GM12878 (cell line): Measurements from ENCODE around the gene TCF7. TPM values are rescaled to one million over a fixed set of nuclear protein-coding genes. Genes with fewer than 3 reads are reported as not detected.
A peak's percentile ranks its signal among the peaks of the same experiment; 100 is the strongest.

ENCODE experiments used
- ATAC-seq: fragments of 200-7000 bp; cut with Tn5 transposase; 3 replicates; pipeline ENCODE4 v1.9.1; 2020; ENCODE audit warnings: mild to moderate bottlenecking, moderate library complexity
- BruUV-seq: library from RNA; stranded (reverse); fragments of 400-500 nt; replicated peaks from 2 replicates; lab custom pipeline; 2021; lab: Mats Ljungman, UMichigan
- CTCF ChIA-PET: fragments of 300-600 bp; sonication (Branson Sonifier 250); formaldehyde crosslinking; extraction: SDS; loops from one replicate; lab custom pipeline; 2021; ENCODE audit warnings: inconsistent platforms; lab: Yijun Ruan, JAX
- POLR2A ChIA-PET: fragments of 350-600 bp; formaldehyde crosslinking; extraction: SDS; loops from one replicate; lab custom pipeline; 2021; ENCODE audit warnings: inconsistent platforms; lab: Charles Lee
- RAD21 ChIA-PET: fragments of 300-600 bp; sonication (Branson Sonifier 250); formaldehyde crosslinking; loops from one replicate; lab custom pipeline; 2023; ENCODE audit warnings: antibody characterized with exemption; ENCODE audit not compliant: unreplicated experiment; lab: Charles Lee
- SMC1A ChIA-PET: fragments of 300-600 bp; sonication (Branson Sonifier 250); formaldehyde crosslinking; loops from one replicate; lab custom pipeline; 2023; ENCODE audit not compliant: unreplicated experiment, uncharacterized antibody; lab: Charles Lee
- DNase-seq: peaks from one replicate; pipeline ENCODE4 v3.0.0-alpha.2; 2011; ENCODE audit warnings: low read depth, low spot score
- FAIRE-seq: peaks from 3 replicates; lab custom pipeline; 2011; peaks lifted over from hg19 to GRCh38; lab: Jason Lieb, UNC
- H2AFZ ChIP-seq: 2 replicates; pipeline ENCODE4 v1.6.0; 2011; ENCODE audit warnings: low read depth, low read length, control low read depth; ENCODE audit not compliant: control insufficient read depth
- H3K27ac ChIP-seq: 2 replicates; pipeline ENCODE4 v1.5.1; 2011; ENCODE audit warnings: control low read depth; ENCODE audit not compliant: control insufficient read depth, insufficient read depth
- H3K27me3 ChIP-seq, 2 experiments: replicated peaks in 1 of 2; 2 replicates each; pipeline versions ENCODE4 v1.6.0 to v1.6.1; 2011; ENCODE audit warnings: low read length in 1 of 2; ENCODE audit not compliant: control insufficient read depth in 2 of 2, insufficient read depth in 2 of 2
- H3K36me3 ChIP-seq, 2 experiments: 2 replicates each; pipeline ENCODE4 v1.5.1; 2011; ENCODE audit warnings: low read length in 1 of 2; ENCODE audit not compliant: control insufficient read depth in 2 of 2, insufficient read depth in 2 of 2
- H3K4me1 ChIP-seq: 2 replicates; pipeline ENCODE4 v1.6.1; 2011; ENCODE audit warnings: mild to moderate bottlenecking, low read length, moderate library complexity, mixed read lengths; ENCODE audit not compliant: control insufficient read depth, insufficient read depth
- H3K4me2 ChIP-seq: 2 replicates; pipeline ENCODE4 v1.6.0; 2011; ENCODE audit warnings: control low read depth; ENCODE audit not compliant: control insufficient read depth, insufficient read depth
- H3K4me3 ChIP-seq: fragments of 200-600 bp; sonication (generic); 2 replicates; pipeline ENCODE4 v1.5.1; 2016
- H3K79me2 ChIP-seq: 2 replicates; pipeline ENCODE4 v1.6.0; 2011; ENCODE audit warnings: low read length; ENCODE audit not compliant: control insufficient read depth, insufficient read depth
- H3K9ac ChIP-seq: 2 replicates; pipeline ENCODE4 v1.8.0; 2011; ENCODE audit warnings: low read length, control low read depth, mixed read lengths; ENCODE audit not compliant: control insufficient read depth, insufficient read depth
- H3K9me3 ChIP-seq: replicated peaks from 3 replicates; pipeline ENCODE4 v1.5.1; 2011; ENCODE audit warnings: mild to moderate bottlenecking, low read length; ENCODE audit not compliant: control insufficient read depth, insufficient read depth
- H4K20me1 ChIP-seq: 2 replicates; pipeline ENCODE4 v1.6.0; 2011; ENCODE audit not compliant: control insufficient read depth, insufficient read depth
- BCL11A ChIP-seq: IDR thresholded peaks from 2 replicates; pipeline ENCODE4 v1.6.1; 2011; ENCODE audit warnings: low read depth, low read length
- BHLHE40 ChIP-seq, 2 experiments: fragments of 450-650 bp in 1 of 2; IDR thresholded peaks; 2 replicates each; pipeline ENCODE4 v1.6.1; 2011 to 2017; ENCODE audit warnings: low read depth in 2 of 2, borderline replicate concordance in 1 of 2, improper control_type of control experiment in 1 of 2, low read length in 1 of 2, mild to moderate bottlenecking in 1 of 2
- CHD1 ChIP-seq: IDR thresholded peaks from 2 replicates; pipeline ENCODE4 v1.6.1; 2012; ENCODE audit warnings: low read depth, low read length, improper control_type of control experiment
- CREB1 ChIP-seq: IDR thresholded peaks from 2 replicates; pipeline ENCODE4 v1.6.1; 2012; ENCODE audit warnings: low read depth, mild to moderate bottlenecking, inconsistent platforms
- E4F1 ChIP-seq: fragments of 450-650 bp; IDR thresholded peaks from 2 replicates; pipeline ENCODE4 v1.6.1; 2018; ENCODE audit warnings: borderline replicate concordance, mild to moderate bottlenecking; ENCODE audit not compliant: partially characterized antibody
- EP300 ChIP-seq, 2 experiments: fragments of 150-350 bp in 1 of 2; IDR thresholded peaks; 2 replicates each; pipeline ENCODE4 v1.6.1; 2011 to 2012; ENCODE audit warnings: low read depth in 2 of 2, low read length in 2 of 2, borderline replicate concordance in 1 of 2, improper control_type of control experiment in 1 of 2, inconsistent platforms in 1 of 2; ENCODE audit not compliant: control insufficient read depth in 1 of 2
- GATAD2B ChIP-seq: fragments of 450-650 bp; conservative IDR thresholded peaks from 2 replicates; pipeline ENCODE4 v1.6.1; 2017; ENCODE audit warnings: low read depth, mild to moderate bottlenecking, moderate library complexity
- IKZF1 ChIP-seq: fragments of 450-650 bp; conservative IDR thresholded peaks from 2 replicates; pipeline ENCODE4 v1.6.1; 2017; ENCODE audit warnings: antibody characterized with exemption, mild to moderate bottlenecking
- IRF4 ChIP-seq: IDR thresholded peaks from 2 replicates; pipeline ENCODE4 v1.6.1; 2011; ENCODE audit warnings: low read depth, low read length
- MEF2A ChIP-seq: IDR thresholded peaks from 2 replicates; pipeline ENCODE4 v1.6.1; 2011; ENCODE audit warnings: low read depth, mild to moderate bottlenecking, low read length, moderate library complexity; ENCODE audit not compliant: insufficient read depth
- MEF2B ChIP-seq: fragments of 450-650 bp; IDR thresholded peaks from 2 replicates; pipeline ENCODE4 v1.6.1; 2018; ENCODE audit warnings: mild to moderate bottlenecking, moderate library complexity; ENCODE audit not compliant: partially characterized antibody, poor library complexity, severe bottlenecking
- NR2C2 ChIP-seq: IDR thresholded peaks from 2 replicates; pipeline ENCODE4 v1.6.1; 2011; ENCODE audit warnings: borderline replicate concordance, low read depth; ENCODE audit not compliant: control insufficient read depth, insufficient read length
- PBX3 ChIP-seq: IDR thresholded peaks from 2 replicates; pipeline ENCODE4 v1.6.1; 2011; ENCODE audit warnings: mild to moderate bottlenecking, low read depth, low read length, moderate library complexity; ENCODE audit not compliant: insufficient replicate concordance
- RAD21 ChIP-seq: IDR thresholded peaks from 2 replicates; pipeline ENCODE4 v1.6.1; 2011; ENCODE audit warnings: mild to moderate bottlenecking, low read depth, low read length, moderate library complexity; ENCODE audit not compliant: insufficient read depth
- SMAD1 ChIP-seq: fragments of 450-650 bp; IDR thresholded peaks from 2 replicates; pipeline ENCODE4 v1.6.1; 2018; ENCODE audit warnings: mild to moderate bottlenecking, low read depth; ENCODE audit not compliant: partially characterized antibody
- TARDBP ChIP-seq: IDR thresholded peaks from 2 replicates; pipeline ENCODE4 v1.6.1; 2016; ENCODE audit warnings: borderline replicate concordance
- TCF3 ChIP-seq: IDR thresholded peaks from 2 replicates; pipeline ENCODE4 v1.6.1; 2012; ENCODE audit warnings: low read depth, mild to moderate bottlenecking, low read length, borderline replicate concordance; ENCODE audit not compliant: insufficient read depth
- YY1 ChIP-seq: IDR thresholded peaks from 2 replicates; pipeline ENCODE4 v1.6.1; 2011; ENCODE audit warnings: low read depth, mild to moderate bottlenecking, low read length
- WGBS: methylation state at CpG from one replicate; pipeline ENCODE4 v1.1.6; 2016; ENCODE audit warnings: low lambda C conversion rate; ENCODE audit not compliant: insufficient replicate concordance, insufficient coverage; ENCODE audit errors: missing lambda C conversion rate; 5-methylcytosine and 5-hydroxymethylcytosine counted together
- in situ Hi-C: fragments of 300-500 bp; cut with MboI; formaldehyde crosslinking; loops from 9 replicates; pipeline ENCODE4 v1.14.3; 2018; ENCODE audit warnings: mixed read lengths
- intact Hi-C: fragments of 100-400 bp; cut with micrococcal nuclease; formaldehyde crosslinking; loops from one replicate; pipeline ENCODE4 v1.14.2; 2022; ENCODE audit not compliant: unreplicated experiment
- polyA plus RNA-seq, 11 experiments: library from polyadenylated mRNA; depleted of rRNA in 4 of 11; unstranded in 6 of 11; stranded (reverse) in 5 of 11; fragments of >200 nt; fragmentation: Nextera tagmentation in 4 of 11; fragmentation: Illumina TruSeq in 1 of 11; extraction: Ambion mirVana in 4 of 11; extraction: Trizol in 1 of 11; gene quantifications; 1 replicate in 1 of 11; 2 replicates in 10 of 11; pipeline versions ENCODE4 v1.2.1 to v1.2.3, GENCODE V29; 2011 to 2016; ENCODE audit warnings: inconsistent platforms in 2 of 11, missing spikeins in 2 of 11, low read depth in 1 of 11
- total RNA-seq, 4 experiments: library from RNA; depleted of rRNA in 3 of 4; stranded (reverse); fragments of >200 nt in 3 of 4; fragmentation: Illumina TruSeq in 1 of 4; extraction: Trizol in 1 of 4; gene quantifications; 2 replicates each; pipeline versions ENCODE4 v1.2.1 to v1.2.3, GENCODE V29; 2013 to 2021

Gene TCF7
- total and polyA plus RNA-seq, 10 of the 15 experiments (the other 5 are each of a cell fraction or from before 2014, with no cell fraction given), result 10.0 to 60.2 (median 23.6) TPM

- WGBS, result 34% methylated on average over 11 of the region's 15 CpGs
- Histone ChIP-seq H3K79me2 (peaks cover 29% of the 10 kb centered on the region), H3K9ac (peak overlapping the region; percentile 48; the same call in 1 of the 2 replicates), H2AFZ (no peak overlapping the region), H3K4me2 (peak overlapping the region; percentile 52), H3K9me3 (no peaks in the 10 kb centered on the region), H3K27ac (peak overlapping the region; percentile 71), H3K27me3 (no peaks in the 10 kb centered on the region), H4K20me1 (no peaks in the 10 kb centered on the region), H3K4me3 (no peak overlapping the region), H3K4me1 (peaks cover 80% of the 10 kb centered on the region), H3K36me3 (peaks cover 0 to 13% of the 10 kb centered on the region in 2 experiments; a peak in 3 of 4 replicates)
- ATAC-seq (peak; percentile 72), DNase-seq (peak; percentile 79), FAIRE-seq (peak; percentile 74)
- ChIA-PET POLR2A (interaction anchor here (0.7 to 19.5 kb wide), 8 partner anchors 12 to 88 kb away, joined by 3 to 291 read pairs (median 4); partner anchors contain the start of gene TCF7), SMC1A (interaction anchor here (0.8 to 7.6 kb wide), 4 partner anchors 12 to 88 kb away, joined by 3 to 76 read pairs (median 5); no protein-coding TSS in a partner anchor), CTCF (interaction anchor here (1.5 to 12.1 kb wide), 6 partner anchors 14 to 86 kb away, joined by 5 to 184 read pairs (median 50); no protein-coding TSS in a partner anchor), RAD21 (interaction anchor here (1.0 to 8.7 kb wide), 7 partner anchors 8 to 87 kb away, joined by 3 to 128 read pairs (median 10); partner anchors contain the start of gene TCF7)
- no TSS peak for BruUV-seq
- in situ Hi-C loops, result no loop called here
- intact Hi-C loops, result loop anchor here (2.0 to 5.0 kb wide), 2 partner anchors 15 to 415 kb away; no protein-coding TSS in a partner anchor
- TF ChIP-seq BCL11A, result 0 out of 2 replicates have a peak, but pooled peaks have one; percentile 25
- TF ChIP-seq GATAD2B, result peak; percentile 99
- TF ChIP-seq SMAD1, result peak; percentile 49
- TF ChIP-seq IKZF1, result peak; percentile 91
- TF ChIP-seq EP300 (IDR thresholded peaks at IDR 0.05; ENCODE audit: borderline replicate concordance in 1 of 2, control insufficient read depth in 1 of 2, low read depth in 2 of 2, low read length in 2 of 2), result peak; percentile 8 to 32; a peak in 2 of 4 replicates
- no peak for TF ChIP-seq MEF2A
- TF ChIP-seq TARDBP, result 0 out of 2 replicates have a peak, but pooled peaks have one; percentile 37
- TF ChIP-seq IRF4, result peak; percentile 57
- peak in 1 of 2 experiments; percentile 61; a peak in 2 of 4 replicates for TF ChIP-seq BHLHE40 (IDR thresholded peaks at IDR 0.05; ENCODE audit: borderline replicate concordance in 1 of 2, low read depth in 2 of 2, low read length in 1 of 2)
- peak; percentile 97 for TF ChIP-seq MEF2B
- TF ChIP-seq CREB1, result no peak
- peak; percentile 45; the same call in 1 of the 2 replicates for TF ChIP-seq YY1
- no peak for TF ChIP-seq PBX3
- no peak for TF ChIP-seq NR2C2
- TF ChIP-seq TCF3, result no peak
- no peak for TF ChIP-seq E4F1
- TF ChIP-seq RAD21, result no peak
- TF ChIP-seq CHD1, result no peak
These were observed 12.9 kb downstream of the TCF7 start for GRCh38 chr5:134127376-134127861.
